Stomach (tissue), 4 donors: ENCODE results near the gene PFKP.

ENCODE experiments used
- CTCF ChIP-seq, 7 experiments: fragments of 450-650 bp in 4 of 7; fragments of 200-600 bp in 3 of 7; sonication (generic) in 3 of 7; IDR thresholded peaks; one replicate each; pipeline ENCODE4 v1.5.1; 2016 to 2019; ENCODE audit warnings: antibody characterized with exemption in 7 of 7, control low read depth in 2 of 7, mild to moderate bottlenecking in 1 of 7
- EP300 ChIP-seq: sonication (generic); formaldehyde crosslinking; IDR thresholded peaks from one replicate; pipeline ENCODE4 v1.6.1; 2017; ENCODE audit warnings: antibody characterized with exemption
- POLR2A ChIP-seq, 4 donors: fragments of 450-650 bp; IDR thresholded peaks; one replicate each; pipeline ENCODE4 v1.6.1; 2016; ENCODE audit warnings: antibody characterized with exemption in 4 of 4, control low read depth in 2 of 4, mild to moderate bottlenecking in 1 of 4, moderate library complexity in 1 of 4

- TF ChIP-seq CTCF (IDR thresholded peaks at IDR 0.05) (no peak), EP300 (no peak), POLR2A (IDR thresholded peaks at IDR 0.05) (no peak)
Measured at GRCh38 chr10:3067859-3068179, 471 bp downstream of the PFKP start.
